Muscle layer of colon (tissue), 2 donors: Measurements from ENCODE around the gene SCAMP4.
A peak's percentile ranks its signal among the peaks of the same experiment; 100 is the strongest.

ENCODE experiments used
- H3K27ac ChIP-seq: one replicate; pipeline ENCODE4 v1.7.0; 2013; ENCODE audit warnings: low read depth, mild to moderate bottlenecking, low read length, moderate library complexity
- H3K27me3 ChIP-seq, 2 donors: one replicate each; pipeline ENCODE4 v1.7.0; 2013; ENCODE audit warnings: low read length in 2 of 2, mild to moderate bottlenecking in 2 of 2; ENCODE audit not compliant: insufficient read depth in 2 of 2, control insufficient read depth in 1 of 2
- H3K36me3 ChIP-seq: one replicate; pipeline ENCODE4 v1.7.0; 2013; ENCODE audit warnings: mild to moderate bottlenecking, low read length; ENCODE audit not compliant: insufficient read depth
- H3K4me1 ChIP-seq: one replicate; pipeline ENCODE4 v1.7.0; 2013; ENCODE audit warnings: mild to moderate bottlenecking, low read length; ENCODE audit not compliant: insufficient read depth
- H3K4me3 ChIP-seq, 2 donors: one replicate each; pipeline ENCODE4 v1.7.0; 2013; ENCODE audit warnings: low read length in 2 of 2, low read depth in 1 of 2, mild to moderate bottlenecking in 1 of 2, moderate library complexity in 1 of 2
- H3K9ac ChIP-seq: one replicate; pipeline ENCODE4 v1.7.0; 2013; ENCODE audit warnings: low read length
- H3K9me3 ChIP-seq: one replicate; pipeline ENCODE4 v1.7.0; 2013; ENCODE audit warnings: mild to moderate bottlenecking, low read length
- donor health status: abdominal sarcoma.
- donor health status: Adenocarcinoma of cecum.

The SCAMP4 gene, protein sequence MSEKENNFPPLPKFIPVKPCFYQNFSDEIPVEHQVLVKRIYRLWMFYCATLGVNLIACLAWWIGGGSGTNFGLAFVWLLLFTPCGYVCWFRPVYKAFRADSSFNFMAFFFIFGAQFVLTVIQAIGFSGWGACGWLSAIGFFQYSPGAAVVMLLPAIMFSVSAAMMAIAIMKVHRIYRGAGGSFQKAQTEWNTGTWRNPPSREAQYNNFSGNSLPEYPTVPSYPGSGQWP

DNA sequence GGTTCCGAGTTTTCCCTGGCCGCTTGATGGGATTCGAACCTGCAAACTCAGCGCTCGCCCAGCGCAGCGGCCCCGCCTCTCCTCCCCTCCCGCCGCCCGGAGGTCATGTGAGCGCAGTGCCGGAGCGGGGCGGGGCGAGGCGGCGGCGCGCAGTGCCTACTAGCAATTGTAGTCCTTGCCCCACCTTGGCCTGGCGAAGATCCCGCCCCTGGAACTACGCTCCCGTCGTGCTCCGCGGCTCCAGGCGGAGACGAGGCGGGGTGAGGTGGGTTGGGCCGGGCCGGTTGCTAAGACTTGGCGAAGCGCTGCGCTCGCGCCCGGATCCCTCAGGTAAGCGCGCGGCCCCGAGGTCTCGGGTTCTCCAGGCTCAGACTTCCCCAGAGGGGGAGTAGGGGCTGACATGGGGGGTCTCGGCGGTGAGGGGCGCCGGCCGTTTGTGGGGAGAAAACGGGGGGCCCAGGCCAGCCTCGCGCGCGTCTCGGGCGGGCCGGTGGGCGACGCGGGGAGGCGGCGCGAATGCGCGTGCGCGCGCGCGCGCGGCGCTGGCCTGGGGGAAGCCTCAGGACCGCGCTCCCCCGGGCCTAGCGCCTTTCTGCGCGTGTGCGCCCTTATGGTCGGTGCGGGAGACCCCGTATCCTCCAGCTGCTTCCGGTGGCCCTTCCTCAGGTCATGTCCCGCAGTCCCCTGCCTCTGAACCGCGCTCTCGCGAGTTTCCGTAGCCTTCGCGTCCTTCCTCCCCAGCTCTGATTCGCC is at the start of gene SCAMP4, which contains the start of gene ADAT3:
Gene SCAMP4, plus strand, starts transcription at position 290 of the 753 bp plus-strand sequence. CDS start 9,621 bp downstream, outside the sequence.
Gene ADAT3, plus strand, starts transcription at position 290 of the 753 bp plus-strand sequence. CDS start 6,649 bp downstream, outside the sequence.
- no peaks in the 10 kb centered on the region for H3K9me3 ChIP-seq
- peaks cover 5% of the 10 kb centered on the region for H3K4me1 ChIP-seq
- peak within 1 kb of the TSS; percentile 65 for H3K27ac ChIP-seq
- H3K27me3 ChIP-seq, result no peaks in the 10 kb centered on the region
- H3K9ac ChIP-seq, result no peak within 1 kb of the TSS
- peak within 1 kb of the TSS; percentile 45 to 83 for H3K4me3 ChIP-seq
- no peaks in the 10 kb centered on the region for H3K36me3 ChIP-seq

- H3K27ac ChIP-seq, result peak overlapping the region; percentile 51
- H3K4me3 ChIP-seq, result peak overlapping the region in 1 of 2 donors; percentile 43
- peaks cover 41% of the 10 kb centered on the region for H3K4me1 ChIP-seq
- H3K27me3 ChIP-seq, result peaks cover 8 to 70% of the 10 kb centered on the region in 2 donors
- H3K9ac ChIP-seq, result no peak overlapping the region
- no peaks in the 10 kb centered on the region for H3K36me3 ChIP-seq
- H3K9me3 ChIP-seq, result no peaks in the 10 kb centered on the region
Measured at GRCh38 chr19:1855828-1856255, 49.4 kb upstream of the SCAMP4 start.

DNA sequence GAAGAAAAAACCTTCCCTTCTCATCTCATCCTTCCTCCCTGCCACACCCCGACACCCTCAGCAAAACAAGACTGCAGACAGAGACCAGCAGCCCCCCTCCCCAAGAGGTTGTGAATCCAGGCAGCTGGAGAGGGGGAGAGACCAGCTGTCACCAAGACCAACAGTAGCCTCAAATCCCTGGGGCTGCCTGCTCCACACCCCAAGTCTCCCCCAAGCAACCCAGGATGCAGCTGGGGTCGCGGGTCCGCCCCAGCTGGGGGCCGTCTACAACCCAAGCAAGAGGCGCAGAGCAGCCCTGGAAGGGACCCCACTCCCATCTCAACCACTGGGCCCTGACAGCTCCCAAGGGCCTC is 48.9 kb upstream of the SCAMP4 start:
- Histone ChIP-seq H3K9me3 (no peaks in the 10 kb centered on the region), H3K27me3 (peaks cover 13 to 67% of the 10 kb centered on the region in 2 donors), H3K4me3 (peak overlapping the region in 1 of 2 donors; percentile 43), H3K4me1 (peaks cover 44% of the 10 kb centered on the region), H3K27ac (peak overlapping the region; percentile 21), H3K36me3 (no peaks in the 10 kb centered on the region), H3K9ac (peak overlapping the region; percentile 21)

- H3K27me3 ChIP-seq, result peaks cover 14 to 67% of the 10 kb centered on the region in 2 donors
- H3K4me3 ChIP-seq, result peak overlapping the region in 1 of 2 donors; percentile 43
- peak overlapping the region; percentile 21 for H3K27ac ChIP-seq
- no peaks in the 10 kb centered on the region for H3K36me3 ChIP-seq
- peak overlapping the region; percentile 21 for H3K9ac ChIP-seq
- H3K9me3 ChIP-seq, result no peaks in the 10 kb centered on the region
- peaks cover 50% of the 10 kb centered on the region for H3K4me1 ChIP-seq
Measured at GRCh38 chr19:1856698-1857603, 48.2 kb upstream of the SCAMP4 start.

DNA sequence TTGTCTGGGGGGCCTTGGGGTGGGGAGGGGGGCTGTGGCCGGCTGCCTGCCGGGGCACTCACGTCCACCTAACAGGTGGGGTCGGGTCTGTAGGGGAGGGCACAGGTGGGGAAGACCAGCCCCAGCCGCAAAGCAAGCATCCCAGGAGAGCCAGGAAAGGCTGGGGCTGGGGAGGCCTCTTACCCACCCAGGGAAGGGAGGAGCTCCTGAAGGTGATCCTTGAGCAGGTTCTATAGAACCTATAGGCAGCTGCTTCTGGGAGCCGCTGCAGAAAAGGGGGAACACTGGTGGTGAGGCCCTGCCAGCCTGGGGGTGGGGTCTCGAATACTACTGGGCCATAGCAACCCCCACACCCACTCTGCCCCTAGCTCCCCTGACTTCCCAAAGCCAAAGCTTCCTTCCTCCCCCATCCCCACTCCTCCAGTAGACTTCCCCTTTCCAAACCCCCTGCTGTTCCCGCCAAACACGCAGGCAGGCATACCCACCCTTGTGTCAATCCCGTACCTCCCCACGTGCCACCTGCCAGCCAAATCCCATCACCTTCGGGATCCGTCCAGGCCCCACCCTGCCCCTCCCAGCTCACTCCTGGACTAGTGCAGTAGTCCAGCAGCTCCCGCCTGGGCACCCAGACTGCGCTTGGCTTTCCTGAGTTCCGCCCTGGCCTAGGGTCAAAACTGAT is 47.4 kb upstream of the SCAMP4 start:
- no peak overlapping the region for H3K9ac ChIP-seq
- H3K27ac ChIP-seq, result peak overlapping the region; percentile 21
- no peaks in the 10 kb centered on the region for H3K9me3 ChIP-seq
- peaks cover 56% of the 10 kb centered on the region for H3K4me1 ChIP-seq
- no peak overlapping the region for H3K4me3 ChIP-seq
- peaks cover 14 to 69% of the 10 kb centered on the region in 2 donors for H3K27me3 ChIP-seq
- H3K36me3 ChIP-seq, result no peaks in the 10 kb centered on the region

DNA sequence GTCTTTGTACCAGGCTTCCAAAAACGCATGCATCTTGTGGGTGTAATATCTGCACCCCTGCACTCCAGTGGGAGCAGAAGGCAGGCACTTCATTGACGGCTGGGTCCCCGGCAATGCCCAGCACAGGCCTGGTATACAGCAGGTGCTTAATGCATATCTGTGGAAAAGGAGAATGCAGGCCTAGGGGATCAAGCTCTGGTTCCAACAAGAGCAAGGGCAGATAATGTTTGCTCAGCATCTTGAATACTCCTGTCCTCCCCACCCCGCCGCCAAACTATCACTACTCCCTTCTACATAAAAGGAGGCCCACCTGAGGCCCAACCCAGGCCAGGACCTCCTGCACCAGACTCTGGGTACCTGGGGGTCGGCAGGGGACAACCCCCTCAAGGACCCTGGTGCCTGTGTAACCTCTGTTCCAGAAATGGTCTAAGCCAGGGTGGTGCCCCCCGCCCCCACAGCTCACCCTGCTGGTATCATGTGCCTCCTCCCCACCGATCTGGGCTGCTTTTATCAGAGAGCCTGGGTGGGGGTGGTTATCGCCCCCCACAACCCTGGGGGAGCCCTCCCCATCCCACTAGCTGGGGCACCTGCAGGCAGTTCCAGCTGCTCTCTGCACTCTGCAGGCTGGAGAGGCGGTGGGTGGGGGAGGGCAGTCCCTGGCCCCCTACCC is 46.7 kb upstream of the SCAMP4 start:
- Histone ChIP-seq H3K9ac (no peak overlapping the region), H3K36me3 (no peaks in the 10 kb centered on the region), H3K27me3 (peaks cover 14 to 62% of the 10 kb centered on the region in 2 donors), H3K27ac (peak overlapping the region; percentile 24), H3K9me3 (no peaks in the 10 kb centered on the region), H3K4me1 (peaks cover 54% of the 10 kb centered on the region), H3K4me3 (no peak overlapping the region)

GRCh38 chr19:1859331-1859781 is 45.8 kb upstream of the SCAMP4 start:
- Histone ChIP-seq H3K9ac (no peak overlapping the region), H3K4me3 (no peak overlapping the region), H3K9me3 (no peaks in the 10 kb centered on the region), H3K36me3 (no peaks in the 10 kb centered on the region), H3K27me3 (peaks cover 14 to 56% of the 10 kb centered on the region in 2 donors), H3K4me1 (peaks cover 52% of the 10 kb centered on the region), H3K27ac (no peak overlapping the region)

DNA sequence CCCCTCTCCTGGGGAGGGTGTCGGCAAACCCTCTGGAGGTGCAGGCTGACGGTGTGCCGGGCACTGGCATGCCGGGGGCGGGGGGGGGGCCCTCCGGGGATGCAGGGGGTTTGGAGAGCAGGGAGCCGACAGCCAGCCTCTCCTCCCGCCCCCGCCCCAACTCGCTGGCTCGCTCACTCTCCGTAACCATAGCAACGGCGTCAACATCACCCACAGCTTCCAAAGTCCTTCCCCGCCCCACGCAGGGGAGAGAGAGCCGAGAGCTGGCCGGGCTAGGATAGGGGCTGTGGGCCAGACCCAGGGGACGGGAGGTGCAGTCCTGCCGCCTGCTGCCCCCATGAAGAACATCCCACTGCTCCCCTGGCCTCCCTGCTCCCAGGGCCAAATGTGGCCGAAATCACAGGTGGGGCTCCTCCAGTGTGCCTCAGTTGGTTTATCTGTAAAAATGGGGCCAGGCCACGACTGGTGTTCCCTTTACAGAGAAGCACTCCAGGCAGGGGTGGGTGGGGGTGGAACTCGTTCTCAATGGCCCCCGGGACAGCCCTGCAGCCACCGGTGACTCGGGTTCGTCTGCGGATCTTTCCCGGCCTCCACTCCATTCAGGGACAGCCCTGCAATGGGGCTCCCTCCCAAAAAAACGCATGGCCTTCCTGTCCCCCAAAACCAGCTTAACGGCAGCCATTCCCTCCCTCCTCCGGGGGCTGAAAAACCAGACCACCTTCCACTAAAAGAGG is 45.0 kb upstream of the SCAMP4 start:
- peaks cover 14 to 52% of the 10 kb centered on the region in 2 donors for H3K27me3 ChIP-seq
- no peaks in the 10 kb centered on the region for H3K9me3 ChIP-seq
- no peak overlapping the region for H3K9ac ChIP-seq
- H3K36me3 ChIP-seq, result no peaks in the 10 kb centered on the region
- no peak overlapping the region for H3K27ac ChIP-seq
- peak overlapping the region in 1 of 2 donors; percentile 18 for H3K4me3 ChIP-seq
- H3K4me1 ChIP-seq, result peaks cover 46% of the 10 kb centered on the region

- Histone ChIP-seq H3K9ac (no peak overlapping the region), H3K4me3 (no peak overlapping the region), H3K4me1 (peaks cover 40% of the 10 kb centered on the region), H3K9me3 (no peaks in the 10 kb centered on the region), H3K27me3 (peaks cover 14 to 49% of the 10 kb centered on the region in 2 donors), H3K36me3 (no peaks in the 10 kb centered on the region), H3K27ac (no peak overlapping the region)
Measured at GRCh38 chr19:1860821-1861598, 44.2 kb upstream of the SCAMP4 start.
